GM12874 (cell line): ENCODE results near the gene RPL22.

Experiments used
- CTCF ChIP-seq: IDR thresholded peaks from 2 replicates; pipeline ENCODE4 v1.5.1; 2011; ENCODE audit warnings: low read depth, mild to moderate bottlenecking, control low read depth, low read length, moderate library complexity; ENCODE audit not compliant: insufficient read depth

The RPL22 gene

GRCh38 chr1:6158181-6158580 is 41.2 kb downstream of the RPL22 start:
- TF ChIP-seq CTCF, result no peak

- no peak for TF ChIP-seq CTCF
Measured at GRCh38 chr1:6157528-6158174, 41.7 kb downstream of the RPL22 start.

- no peak for TF ChIP-seq CTCF
Measured at GRCh38 chr1:6157132-6157527, 42.3 kb downstream of the RPL22 start.

- TF ChIP-seq CTCF, result no peak
Measured at GRCh38 chr1:6154525-6155319, 44.7 kb downstream of the RPL22 start.

- TF ChIP-seq CTCF, result no peak
Measured at GRCh38 chr1:6152882-6153281, 46.5 kb downstream of the RPL22 start.

- TF ChIP-seq CTCF, result no peak
Measured at GRCh38 chr1:6152181-6152580, 47.2 kb downstream of the RPL22 start.

- TF ChIP-seq CTCF, result no peak
Measured at GRCh38 chr1:6151291-6151822, 48.0 kb downstream of the RPL22 start.
